DMS53 (cell line): ENCODE measurements around the gene KCNK4.

Experiments
- DNase-seq: peaks from one replicate; lab custom pipeline; 2025; lab: John Stamatoyannopoulos, UW

Gene KCNK4

DNA sequence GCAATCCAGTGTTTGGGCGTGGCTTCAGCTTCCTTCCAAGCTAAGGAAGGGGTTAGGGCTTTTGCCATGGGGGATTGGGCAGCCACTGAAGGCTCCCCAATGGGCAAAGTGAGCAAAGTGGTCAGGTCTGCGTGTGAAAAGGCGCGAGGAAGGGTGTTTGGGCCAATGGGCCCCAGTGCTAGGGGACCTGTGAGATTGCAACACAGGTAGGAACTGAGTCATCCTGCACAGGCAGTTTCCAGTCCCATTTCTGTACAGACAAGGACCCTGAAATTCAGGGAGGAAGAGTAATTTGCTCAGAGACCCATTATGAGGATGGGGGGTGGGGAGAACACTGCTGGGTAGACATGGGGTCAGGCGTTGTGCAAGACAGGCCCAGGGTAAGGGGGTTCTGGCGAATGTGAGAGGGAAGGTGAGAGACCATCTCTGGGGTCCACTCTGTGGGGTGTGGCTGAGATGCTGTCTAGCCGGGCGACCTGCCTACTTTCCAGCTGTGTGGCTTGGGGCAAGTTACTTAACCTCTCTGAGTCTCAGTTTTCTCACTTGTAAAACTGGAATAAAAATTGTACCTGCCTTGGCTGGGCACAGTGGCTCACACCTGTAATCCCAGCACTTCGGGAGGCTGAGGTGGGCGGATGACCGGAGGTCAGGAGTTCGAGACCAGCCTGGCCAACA, 56.2 kb downstream of the KCNK4 start:
- DNase-seq: no peak

DNA sequence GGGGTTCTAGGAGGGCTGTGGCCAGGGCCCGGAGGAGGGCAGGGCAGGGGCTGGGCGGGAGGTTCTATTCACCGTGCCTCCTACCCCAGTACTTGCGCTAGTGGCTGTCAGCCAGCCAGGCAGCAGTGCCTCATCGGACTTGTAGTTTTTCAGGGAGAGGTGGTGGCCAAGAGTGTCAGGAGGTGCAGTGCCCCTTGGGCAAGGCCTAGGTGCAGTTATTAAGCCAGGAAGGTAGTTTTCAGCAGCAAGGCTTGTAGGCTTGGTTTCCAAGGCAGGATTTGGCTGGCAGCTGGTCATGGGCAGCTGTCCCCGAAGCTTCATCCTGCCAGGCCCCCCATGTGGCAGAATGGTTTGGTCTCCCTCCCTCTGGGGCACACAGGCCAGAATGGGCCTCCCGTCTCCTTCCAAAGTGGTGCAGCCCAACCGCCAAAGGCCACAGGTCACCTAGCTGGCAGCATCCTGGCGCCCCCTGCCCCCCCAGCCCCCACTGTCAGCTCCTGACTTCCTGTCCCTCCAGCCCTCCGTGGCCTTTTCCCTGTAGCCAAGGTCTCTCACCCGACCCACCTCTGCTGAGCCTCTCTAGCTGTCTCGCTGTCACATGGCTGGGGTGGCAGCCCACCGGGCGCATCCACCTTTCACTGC, 57.4 kb downstream of the KCNK4 start:
- DNase-seq: no peak

GRCh38 chr11:64349025-64349387, 57.9 kb downstream of the KCNK4 start:
- no peak for DNase-seq

DNA sequence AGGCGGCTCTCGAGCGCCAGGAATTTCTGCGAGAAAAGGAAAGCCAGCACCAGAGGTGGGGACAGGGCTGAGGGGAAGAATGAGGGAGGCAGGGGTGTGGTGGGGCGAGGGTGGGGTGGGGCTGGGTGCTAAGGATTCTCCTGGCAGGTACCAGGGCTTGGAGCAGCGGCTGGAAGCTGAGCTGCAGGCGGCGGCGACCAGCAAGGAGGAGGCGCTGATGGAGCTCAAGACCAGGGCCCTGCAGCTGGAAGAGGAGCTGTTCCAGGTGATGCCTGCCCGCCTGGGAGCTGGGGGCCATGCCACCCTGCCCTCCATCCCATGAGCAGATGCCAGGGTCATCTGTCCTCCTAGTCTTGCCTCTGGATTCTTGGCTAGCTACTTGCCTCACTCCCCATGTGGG, 58.3 kb downstream of the KCNK4 start:
- no peak for DNase-seq
